ENCODE results near the gene MSL2.
"Not testable (repeated sequence)": the region's sequence is repeated elsewhere in the genome, so short reads cannot be mapped to it uniquely, and the experiment has no call there.

The MSL2 gene

GRCh38 chr3:136141891-136142290, 54.2 kb downstream of the MSL2 start:
- no peak for DNase-seq (ENCODE audit: low spot score)

- DNase-seq (ENCODE audit: low spot score), result no peak
These were observed 54.8 kb downstream of the MSL2 start for GRCh38 chr3:136141291-136141785.

- no peak for DNase-seq (ENCODE audit: low spot score)
These were observed 59.7 kb downstream of the MSL2 start for GRCh38 chr3:136136454-136136853.

DNA sequence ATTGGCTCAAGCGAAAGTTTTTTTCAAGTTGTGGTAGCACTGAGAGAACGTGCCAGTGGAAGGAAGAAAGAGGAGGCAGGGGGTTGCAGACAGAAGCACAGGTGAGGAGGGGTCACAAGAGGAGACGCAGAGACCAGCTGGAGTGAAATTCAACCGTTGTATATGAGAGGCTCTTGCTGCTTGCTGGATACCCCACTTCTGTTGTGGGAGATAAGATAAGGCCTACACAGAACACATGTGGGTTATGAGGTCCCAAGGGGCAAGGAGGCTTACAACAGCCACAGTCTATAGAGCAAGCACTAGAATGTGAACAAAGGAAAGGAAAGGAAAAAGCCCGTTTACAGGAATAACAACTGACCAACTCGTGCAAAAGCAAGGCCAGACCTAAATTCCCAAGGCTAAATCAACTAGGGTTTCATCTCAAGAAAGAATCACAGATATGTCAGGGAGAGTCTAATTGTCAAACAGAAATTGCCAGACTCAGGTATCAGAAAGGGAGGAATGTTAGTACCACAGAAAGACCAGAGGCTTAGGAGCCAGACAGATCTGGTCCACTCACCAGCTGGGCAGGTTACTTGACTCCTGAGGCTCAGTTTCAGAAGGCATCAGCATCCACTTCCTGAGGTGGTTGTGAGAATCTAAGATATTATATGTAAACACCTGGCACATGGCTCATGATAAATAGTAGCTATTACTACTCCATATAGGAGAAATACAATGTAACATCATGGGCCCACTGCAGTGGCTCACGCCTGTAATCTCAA, 60.9 kb downstream of the MSL2 start:
- peak; percentile 37 for DNase-seq (ENCODE audit: low spot score)

- DNase-seq (ENCODE audit: low spot score), result no peak
These were observed 62.0 kb downstream of the MSL2 start for GRCh38 chr3:136134091-136134490.

GRCh38 chr3:136131647-136132046, 64.5 kb downstream of the MSL2 start:
- not testable (repeated sequence) for DNase-seq (ENCODE audit: low spot score)

GRCh38 chr3:136122006-136122405, 74.1 kb downstream of the MSL2 start:
- DNase-seq (ENCODE audit: low spot score), result no peak

DNA sequence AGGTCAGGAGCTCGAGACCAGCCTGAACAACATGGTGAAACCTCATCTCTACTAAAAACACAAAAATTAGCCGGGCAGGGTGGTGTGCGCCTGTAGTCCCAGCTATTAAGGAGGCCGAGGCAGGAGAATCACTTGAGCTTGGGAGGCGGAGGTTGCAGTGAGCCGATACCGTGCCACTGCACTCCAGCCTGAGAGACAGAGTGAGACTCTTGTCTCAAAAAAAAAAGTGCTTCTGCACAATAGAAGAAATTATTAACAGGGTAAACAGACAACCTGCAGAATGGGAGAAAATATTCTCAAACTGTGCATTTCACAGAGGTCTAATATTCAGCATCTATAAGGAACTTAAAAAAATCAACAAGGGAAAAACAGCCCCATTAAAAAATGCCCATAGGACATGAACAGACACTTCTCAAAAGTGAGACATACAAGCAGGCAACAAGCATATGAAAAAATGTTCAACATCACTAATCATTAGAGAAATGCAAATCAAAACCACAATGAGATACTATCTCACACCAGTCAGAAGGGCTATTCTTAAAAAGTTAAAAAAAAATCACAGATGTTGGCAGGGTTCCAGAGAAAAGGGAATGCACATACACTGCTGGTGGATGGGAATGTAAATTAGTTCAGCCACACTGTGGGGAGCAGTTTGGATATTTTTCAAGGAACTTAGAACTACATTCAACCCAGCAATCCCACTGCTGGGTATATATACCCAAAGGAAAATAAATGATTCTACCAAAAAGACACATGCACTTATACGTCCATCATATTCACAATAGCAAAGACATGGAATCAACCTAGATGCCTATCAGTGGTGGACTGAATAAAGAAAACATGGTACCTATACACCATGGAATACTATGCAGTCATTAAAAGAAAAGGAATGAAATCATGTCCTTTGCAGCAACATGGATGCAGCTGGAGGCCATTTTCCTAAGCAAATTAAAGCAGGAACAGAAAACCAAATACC, 75.5 kb downstream of the MSL2 start:
- DNase-seq (ENCODE audit: low spot score), result no peak

- not testable (repeated sequence) for DNase-seq (ENCODE audit: low spot score)
These were observed 76.4 kb downstream of the MSL2 start for GRCh38 chr3:136119783-136120182.

- DNase-seq (ENCODE audit: low spot score), result not testable (repeated sequence)
These were observed 76.8 kb downstream of the MSL2 start for GRCh38 chr3:136119332-136119731.

DNA sequence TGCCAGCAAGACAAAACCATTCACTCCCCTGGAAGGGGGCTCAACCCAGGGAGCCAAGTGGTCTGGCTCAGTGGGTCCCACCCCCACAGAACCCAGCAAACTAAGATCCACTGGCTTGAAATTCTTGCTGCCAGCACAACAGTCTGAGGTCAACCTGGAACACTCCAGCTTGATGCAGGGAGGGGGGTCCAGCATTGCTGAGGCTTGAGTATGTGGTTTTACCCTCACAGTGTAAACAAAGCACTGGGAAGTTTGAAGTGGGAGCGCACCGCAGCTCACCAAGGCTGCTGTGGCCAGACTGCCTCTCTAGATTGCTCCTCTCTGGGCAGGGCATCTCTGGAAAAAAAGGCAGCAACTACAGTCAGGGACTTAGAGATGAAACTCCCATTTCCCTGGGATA, 81.7 kb downstream of the MSL2 start:
- DNase-seq (ENCODE audit: low spot score), result no peak

DNA sequence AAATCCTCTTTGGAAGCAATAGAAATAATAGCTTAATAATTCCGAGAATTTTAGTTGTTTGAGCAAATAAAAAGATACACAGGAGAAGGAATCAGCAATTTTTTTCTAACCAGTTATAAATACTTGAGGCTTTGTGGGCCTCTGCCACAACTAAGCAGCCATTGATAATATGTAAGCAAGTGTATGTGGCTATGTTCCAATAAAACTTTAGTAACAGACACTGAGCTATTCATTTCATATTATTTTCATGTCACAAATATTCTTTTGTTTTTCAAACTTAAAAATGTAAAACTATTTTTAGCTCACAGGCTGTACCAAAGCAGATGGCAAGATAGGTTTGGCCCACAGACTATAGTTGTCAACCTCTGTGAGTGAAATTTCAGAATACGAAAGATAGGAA, 85.7 kb downstream of the MSL2 start:
- no peak for DNase-seq (ENCODE audit: low spot score)

- DNase-seq (ENCODE audit: low spot score), result no peak
These were observed 86.6 kb downstream of the MSL2 start for GRCh38 chr3:136109499-136109898.

DNA sequence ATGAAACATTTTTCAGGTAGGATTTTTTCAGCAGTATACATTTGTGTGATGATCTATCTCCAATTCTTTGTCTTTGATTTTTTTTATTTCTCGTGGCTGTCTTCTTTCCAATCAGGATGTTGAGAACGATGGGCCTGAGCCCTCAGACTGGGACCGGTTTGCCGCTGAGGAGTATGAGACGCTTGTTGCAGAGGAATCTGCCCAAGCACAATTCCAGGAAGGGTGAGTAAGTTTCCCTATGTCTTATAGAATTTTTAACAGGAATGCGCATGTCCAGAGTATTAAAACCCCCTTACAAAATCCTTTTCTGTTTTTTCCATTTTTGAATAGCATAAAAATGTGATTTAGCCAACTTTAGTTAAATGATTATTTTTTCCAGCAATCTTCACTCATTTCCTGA, 90.0 kb downstream of the MSL2 start:
- DNase-seq (ENCODE audit: low spot score), result no peak

GRCh38 chr3:136105044-136105443, 91.1 kb downstream of the MSL2 start:
- DNase-seq (ENCODE audit: low spot score), result no peak
